Measurements from ENCODE around the gene TTLL11. TPM values are rescaled to one million over a fixed set of nuclear protein-coding genes. Genes with fewer than 3 reads are reported as not detected.

The TTLL11 gene
- total RNA-seq, 4 donors from 2014 or later, result 9.8 to 18.6 (median 15.6) TPM

DNA sequence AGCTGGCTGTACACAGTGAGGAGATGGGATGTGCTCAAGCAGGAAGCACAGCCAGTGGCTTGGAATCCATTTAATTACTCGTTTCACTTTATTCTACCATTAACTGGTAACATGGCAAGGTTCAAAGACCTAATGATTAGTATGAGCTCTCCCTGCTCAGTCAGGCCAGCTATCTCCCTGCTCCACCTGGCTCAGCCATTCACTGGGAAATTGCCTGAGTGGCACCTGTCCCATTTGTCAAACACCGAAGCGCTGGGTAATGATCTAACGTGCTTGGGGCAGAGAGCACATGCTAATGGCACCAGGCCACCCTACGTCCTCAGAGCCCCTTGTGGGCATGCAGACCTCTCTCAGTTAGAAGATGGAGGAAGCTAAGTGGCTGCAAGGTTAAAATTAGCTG, 162.2 kb downstream of the TTLL11 start:
- no peak for TF ChIP-seq EP300 (IDR thresholded peaks at IDR 0.05)
- 80 to 82% methylated on average over 5 of the region's 5 CpGs for WGBS, 2 donors
- no peak for DNase-seq (ENCODE audit: low spot score in 2 of 2)
- peaks cover 0 to 1% (median 0%) of the 10 kb centered on the region in 3 donors for H3K36me3 ChIP-seq
- no peak overlapping the region for H3K27ac ChIP-seq
- H3K4me3 ChIP-seq, result no peak overlapping the region
- H3K27me3 ChIP-seq, result no peaks in the 10 kb centered on the region
- no peaks in the 10 kb centered on the region for H3K4me1 ChIP-seq
- H3K9me3 ChIP-seq, result no peaks in the 10 kb centered on the region

DNA sequence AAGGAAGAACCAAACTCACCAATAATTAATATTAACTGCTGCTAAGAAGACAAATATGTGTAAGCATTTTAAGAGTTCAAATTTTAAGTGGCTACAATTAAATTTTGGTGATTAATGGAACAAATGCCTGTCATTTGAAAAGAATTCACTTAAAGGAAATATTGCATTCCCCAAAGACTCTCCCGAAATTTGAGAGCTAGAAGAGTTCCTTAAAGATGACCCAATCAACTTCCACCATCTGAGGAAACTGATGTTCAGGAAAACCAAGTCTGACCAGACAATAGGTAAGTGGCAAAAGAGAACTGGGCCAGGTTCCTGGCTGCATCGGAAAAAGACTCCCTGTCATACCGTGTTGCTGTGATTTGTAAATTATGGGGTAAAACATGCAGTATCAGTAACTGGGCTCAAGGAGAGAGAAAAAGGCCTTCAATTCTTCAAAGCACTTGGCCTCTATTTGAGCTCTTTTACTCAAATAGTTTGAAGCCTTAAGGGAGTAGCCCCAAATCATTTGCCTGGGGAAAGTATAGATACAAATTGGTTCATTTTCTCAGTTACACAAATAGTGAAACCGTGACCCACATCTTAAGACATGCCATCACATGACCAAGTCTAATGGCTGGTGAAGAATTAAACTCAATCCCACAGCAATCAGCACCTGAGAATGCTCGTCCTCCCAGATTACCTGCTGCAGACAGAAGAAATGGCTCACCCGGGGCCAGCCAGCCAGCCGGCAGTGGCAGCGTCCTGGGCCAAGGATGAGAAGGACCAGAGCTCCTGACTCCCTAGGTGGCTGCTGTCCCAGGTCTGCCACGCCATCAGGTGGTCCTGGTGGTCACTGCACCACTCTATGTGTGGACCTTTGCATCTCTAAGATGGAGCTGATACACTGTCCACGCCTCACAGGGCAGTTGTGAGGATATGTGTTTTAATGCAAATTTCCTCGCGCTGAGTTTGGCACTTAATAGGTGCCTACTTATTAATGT, 162.9 kb downstream of the TTLL11 start:
- Histone ChIP-seq H3K36me3 (no peaks in the 10 kb centered on the region), H3K4me1 (no peaks in the 10 kb centered on the region), H3K4me3 (no peak overlapping the region), H3K27me3 (no peaks in the 10 kb centered on the region), H3K27ac (no peak overlapping the region), H3K9me3 (no peaks in the 10 kb centered on the region)
- no peak for TF ChIP-seq EP300 (IDR thresholded peaks at IDR 0.05)
- TF ChIP-seq, protein P1, sequence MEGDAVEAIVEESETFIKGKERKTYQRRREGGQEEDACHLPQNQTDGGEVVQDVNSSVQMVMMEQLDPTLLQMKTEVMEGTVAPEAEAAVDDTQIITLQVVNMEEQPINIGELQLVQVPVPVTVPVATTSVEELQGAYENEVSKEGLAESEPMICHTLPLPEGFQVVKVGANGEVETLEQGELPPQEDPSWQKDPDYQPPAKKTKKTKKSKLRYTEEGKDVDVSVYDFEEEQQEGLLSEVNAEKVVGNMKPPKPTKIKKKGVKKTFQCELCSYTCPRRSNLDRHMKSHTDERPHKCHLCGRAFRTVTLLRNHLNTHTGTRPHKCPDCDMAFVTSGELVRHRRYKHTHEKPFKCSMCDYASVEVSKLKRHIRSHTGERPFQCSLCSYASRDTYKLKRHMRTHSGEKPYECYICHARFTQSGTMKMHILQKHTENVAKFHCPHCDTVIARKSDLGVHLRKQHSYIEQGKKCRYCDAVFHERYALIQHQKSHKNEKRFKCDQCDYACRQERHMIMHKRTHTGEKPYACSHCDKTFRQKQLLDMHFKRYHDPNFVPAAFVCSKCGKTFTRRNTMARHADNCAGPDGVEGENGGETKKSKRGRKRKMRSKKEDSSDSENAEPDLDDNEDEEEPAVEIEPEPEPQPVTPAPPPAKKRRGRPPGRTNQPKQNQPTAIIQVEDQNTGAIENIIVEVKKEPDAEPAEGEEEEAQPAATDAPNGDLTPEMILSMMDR (IDR thresholded peaks at IDR 0.05), result peak in 1 of 5 experiments; percentile 10
- TF ChIP-seq POLR2A (IDR thresholded peaks at IDR 0.05), result no peak
- DNase-seq (ENCODE audit: low spot score in 2 of 2), result no peak
- WGBS, 2 donors, result 79 to 80% methylated on average over 12 of the region's 12 CpGs

DNA sequence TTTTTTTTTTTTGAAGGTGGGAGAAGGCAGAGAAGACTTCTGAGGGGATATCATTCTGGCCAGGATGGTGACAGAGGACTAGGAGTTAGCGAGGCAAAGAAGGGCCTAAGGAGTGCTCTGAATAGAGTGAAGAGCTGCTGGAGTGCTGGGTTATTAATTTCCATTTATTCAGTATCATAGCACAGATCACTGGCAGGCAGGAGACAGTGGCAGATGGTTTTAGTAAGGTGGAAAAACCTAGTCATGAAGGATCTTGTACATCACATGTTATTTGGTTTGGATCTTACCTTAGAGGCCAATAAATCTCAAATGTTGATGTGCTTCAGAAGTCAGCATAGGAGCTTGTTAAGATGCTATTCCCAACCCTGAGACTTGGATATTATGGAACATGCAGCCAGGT, 165.5 kb downstream of the TTLL11 start:
- H3K36me3 ChIP-seq, result no peaks in the 10 kb centered on the region
- no peak overlapping the region for H3K4me3 ChIP-seq
- H3K9me3 ChIP-seq, result no peaks in the 10 kb centered on the region
- TF ChIP-seq, protein P1 (IDR thresholded peaks at IDR 0.05), result no peak
- TF ChIP-seq EP300 (IDR thresholded peaks at IDR 0.05), result no peak
- TF ChIP-seq POLR2A (IDR thresholded peaks at IDR 0.05), result no peak
- no peak overlapping the region for H3K27ac ChIP-seq
- no peaks in the 10 kb centered on the region for H3K27me3 ChIP-seq
- WGBS, 2 donors, result 93 to 100% methylated on average over 1 of the region's 1 CpG
- no peak for DNase-seq (ENCODE audit: low spot score in 2 of 2)
- no peaks in the 10 kb centered on the region for H3K4me1 ChIP-seq

DNA sequence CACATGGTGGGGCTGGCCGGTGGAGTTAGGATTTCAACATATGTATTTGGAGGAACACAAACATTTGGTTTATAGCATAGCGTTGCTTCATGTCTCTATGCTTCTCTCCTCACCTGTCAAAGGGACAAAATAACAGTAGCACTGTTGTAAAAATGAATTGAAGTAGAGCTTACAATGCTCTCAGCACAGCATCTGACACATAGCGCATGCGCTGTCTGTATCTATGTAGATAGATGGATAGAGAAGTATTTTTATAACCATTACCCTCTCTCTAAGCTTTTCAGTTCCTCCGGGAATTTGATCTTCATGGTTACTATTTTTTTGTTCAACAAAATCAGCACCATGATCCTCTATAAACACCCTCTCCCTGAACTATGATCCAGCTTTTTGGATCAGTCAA, 166.0 kb downstream of the TTLL11 start:
- Histone ChIP-seq H3K27ac (peak overlapping the region in 1 of 4 donors; percentile 37), H3K9me3 (no peaks in the 10 kb centered on the region), H3K36me3 (no peaks in the 10 kb centered on the region), H3K4me3 (no peak overlapping the region), H3K27me3 (no peaks in the 10 kb centered on the region), H3K4me1 (no peaks in the 10 kb centered on the region)
- TF ChIP-seq, protein P1 (IDR thresholded peaks at IDR 0.05), result no peak
- no peak for TF ChIP-seq EP300 (IDR thresholded peaks at IDR 0.05)
- TF ChIP-seq POLR2A (IDR thresholded peaks at IDR 0.05), result no peak
- WGBS, 2 donors, result 80 to 86% methylated on average over 5 of the region's 5 CpGs
- no peak for DNase-seq (ENCODE audit: low spot score in 2 of 2)

DNA sequence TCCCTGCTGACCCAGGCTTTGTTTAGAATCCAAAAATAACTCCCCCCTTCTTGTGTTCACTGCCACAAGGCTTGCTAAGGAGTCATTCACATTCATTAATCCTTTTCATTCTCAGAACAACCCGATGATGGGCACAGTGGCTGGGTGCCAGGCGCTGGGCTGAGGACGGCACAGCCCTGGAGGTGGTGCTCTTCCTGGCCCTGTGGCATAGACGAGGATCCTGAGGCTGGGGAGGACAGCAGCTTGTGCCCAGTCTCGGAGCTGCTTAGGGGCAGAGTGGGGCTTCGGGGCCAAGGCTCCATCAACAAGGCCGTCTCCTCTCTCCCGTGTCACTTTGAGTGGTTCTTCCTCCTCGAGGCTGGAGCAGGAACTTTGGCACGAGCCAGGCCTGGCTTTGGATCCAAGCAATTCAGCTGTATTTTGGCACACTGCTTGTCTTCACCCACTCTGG, 166.7 kb downstream of the TTLL11 start:
- no peak overlapping the region for H3K4me3 ChIP-seq
- DNase-seq (ENCODE audit: low spot score in 2 of 2), result no peak
- 38 to 49% methylated on average over 8 to 10 of the region's 10 CpGs for WGBS, 2 donors
- peak overlapping the region in 2 of 4 donors; percentile 28 to 37 for H3K27ac ChIP-seq
- TF ChIP-seq EP300 (IDR thresholded peaks at IDR 0.05), result no peak
- no peak for TF ChIP-seq POLR2A (IDR thresholded peaks at IDR 0.05)
- TF ChIP-seq, protein P1 (IDR thresholded peaks at IDR 0.05), result no peak
- H3K36me3 ChIP-seq, result no peaks in the 10 kb centered on the region
- H3K27me3 ChIP-seq, result no peaks in the 10 kb centered on the region
- H3K4me1 ChIP-seq, result no peaks in the 10 kb centered on the region
- H3K9me3 ChIP-seq, result no peaks in the 10 kb centered on the region

All from tibial nerve (tissue), 4 donors.